ENCODE data around the gene PLS1.
"Not testable (repeated sequence)": the region's sequence is repeated elsewhere in the genome, so short reads cannot be mapped to it uniquely, and the experiment has no call there.

PLS1 gene

DNA sequence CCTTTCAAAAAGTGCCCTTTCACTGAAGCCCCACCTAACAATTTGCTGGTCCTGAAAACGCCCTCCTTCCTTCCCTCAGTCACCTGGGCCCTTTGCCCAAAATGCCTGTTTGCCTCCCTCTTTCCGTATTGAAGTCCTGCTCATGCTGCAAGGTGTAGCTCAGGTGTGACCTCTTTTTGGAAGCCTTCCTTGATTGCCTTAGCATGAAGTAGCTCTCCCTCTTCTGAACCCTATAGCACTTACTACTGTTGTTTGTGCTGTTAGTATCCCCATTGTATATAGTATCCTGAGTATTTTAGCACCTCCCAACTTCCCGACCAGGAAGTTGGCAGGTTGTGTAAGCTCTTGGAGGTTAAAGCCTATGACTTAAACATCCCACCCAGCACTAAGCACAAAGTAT, 1.7 kb downstream of the PLS1 start:
- no peak overlapping the region for H3K4me3 ChIP-seq (ENCODE audit: low read depth, low read length)
- TF ChIP-seq, protein P1, sequence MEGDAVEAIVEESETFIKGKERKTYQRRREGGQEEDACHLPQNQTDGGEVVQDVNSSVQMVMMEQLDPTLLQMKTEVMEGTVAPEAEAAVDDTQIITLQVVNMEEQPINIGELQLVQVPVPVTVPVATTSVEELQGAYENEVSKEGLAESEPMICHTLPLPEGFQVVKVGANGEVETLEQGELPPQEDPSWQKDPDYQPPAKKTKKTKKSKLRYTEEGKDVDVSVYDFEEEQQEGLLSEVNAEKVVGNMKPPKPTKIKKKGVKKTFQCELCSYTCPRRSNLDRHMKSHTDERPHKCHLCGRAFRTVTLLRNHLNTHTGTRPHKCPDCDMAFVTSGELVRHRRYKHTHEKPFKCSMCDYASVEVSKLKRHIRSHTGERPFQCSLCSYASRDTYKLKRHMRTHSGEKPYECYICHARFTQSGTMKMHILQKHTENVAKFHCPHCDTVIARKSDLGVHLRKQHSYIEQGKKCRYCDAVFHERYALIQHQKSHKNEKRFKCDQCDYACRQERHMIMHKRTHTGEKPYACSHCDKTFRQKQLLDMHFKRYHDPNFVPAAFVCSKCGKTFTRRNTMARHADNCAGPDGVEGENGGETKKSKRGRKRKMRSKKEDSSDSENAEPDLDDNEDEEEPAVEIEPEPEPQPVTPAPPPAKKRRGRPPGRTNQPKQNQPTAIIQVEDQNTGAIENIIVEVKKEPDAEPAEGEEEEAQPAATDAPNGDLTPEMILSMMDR (IDR thresholded peaks at IDR 0.05; ENCODE audit: insufficient read depth, low read depth, low read length, missing control alignments), result no peak
- DNase-seq (ENCODE audit: low read depth), result no peak

DNA sequence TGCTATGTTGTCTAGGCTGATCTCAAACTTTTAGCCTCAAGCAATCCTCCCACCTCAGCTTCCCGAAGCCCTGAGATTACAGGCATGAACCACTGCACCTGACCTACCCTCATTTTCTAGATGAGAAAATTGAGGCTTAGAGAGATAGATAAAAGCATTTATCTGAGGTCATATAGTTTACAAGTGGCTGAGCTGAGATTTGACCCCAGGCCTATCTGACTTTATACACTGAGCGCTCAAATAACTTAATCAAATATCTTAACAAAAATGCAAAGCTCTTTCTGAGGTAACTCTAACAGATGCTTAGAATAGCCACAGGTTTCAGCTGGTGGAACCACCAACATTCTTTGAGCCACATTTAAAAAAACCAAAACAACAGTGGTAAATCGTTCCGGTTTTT, 5.5 kb downstream of the PLS1 start:
- H3K4me3 ChIP-seq (ENCODE audit: low read depth, low read length), result no peak overlapping the region
- DNase-seq (ENCODE audit: low read depth), result no peak
- TF ChIP-seq, protein P1 (IDR thresholded peaks at IDR 0.05; ENCODE audit: insufficient read depth, low read depth, low read length, missing control alignments), result no peak

DNA sequence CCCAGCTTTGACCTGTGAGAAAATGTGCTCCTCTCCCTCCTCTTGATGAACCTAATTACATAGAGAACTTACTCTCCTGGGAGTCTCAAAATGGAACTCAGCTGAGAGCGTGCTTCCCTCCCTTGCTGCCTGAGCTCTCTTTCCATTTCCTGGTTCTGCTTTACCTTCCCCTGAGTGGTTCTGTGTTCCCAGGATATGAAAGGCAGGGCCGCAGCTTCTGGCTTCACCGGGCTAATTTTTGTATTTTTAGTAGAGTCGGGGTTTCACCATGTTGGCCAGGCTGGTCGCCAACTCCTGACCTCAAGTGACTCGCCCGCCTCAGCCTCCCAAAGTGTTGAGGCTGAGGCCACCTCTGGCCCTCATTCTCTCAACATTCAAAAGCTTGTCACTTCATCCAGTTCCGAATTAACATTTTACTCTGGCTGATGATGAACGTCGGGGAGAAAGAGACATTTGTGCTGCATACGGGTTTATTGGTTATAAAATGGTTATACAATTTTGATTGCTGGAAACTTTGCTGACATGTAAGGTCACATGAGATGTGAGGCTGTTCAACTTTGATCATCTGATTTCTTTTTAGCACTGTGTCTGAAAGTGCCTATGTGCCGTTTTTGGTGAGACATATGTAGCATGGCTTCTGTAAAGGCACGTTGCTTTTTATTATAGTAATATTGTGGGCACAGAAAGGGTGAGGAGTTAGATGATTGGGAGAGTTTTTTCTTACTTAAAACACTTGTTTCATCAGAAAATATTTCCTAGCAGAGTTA, 6.6 kb downstream of the PLS1 start:
- DNase-seq (ENCODE audit: low read depth), result no peak
- TF ChIP-seq, protein P1 (IDR thresholded peaks at IDR 0.05; ENCODE audit: insufficient read depth, low read depth, low read length, missing control alignments), result no peak
- H3K4me3 ChIP-seq (ENCODE audit: low read depth, low read length), result no peak overlapping the region

DNA sequence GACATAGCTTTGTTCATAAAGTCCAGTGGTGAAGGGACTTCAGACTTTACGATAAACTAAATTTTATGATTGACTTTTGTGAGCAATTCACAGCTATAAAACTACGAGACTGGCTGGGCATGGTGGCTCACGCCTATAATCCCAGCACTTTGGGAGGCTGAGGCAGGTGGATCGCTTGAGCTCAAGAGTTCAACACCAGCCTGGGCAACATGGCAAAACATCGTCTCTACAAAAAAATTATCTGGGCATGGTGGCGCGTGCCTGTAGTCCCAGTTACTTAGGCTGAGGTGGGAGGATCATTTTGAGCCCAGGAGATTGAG, 7.2 kb downstream of the PLS1 start:
- not testable (repeated sequence) for DNase-seq (ENCODE audit: low read depth); H3K4me3 ChIP-seq (ENCODE audit: low read depth, low read length)

DNA sequence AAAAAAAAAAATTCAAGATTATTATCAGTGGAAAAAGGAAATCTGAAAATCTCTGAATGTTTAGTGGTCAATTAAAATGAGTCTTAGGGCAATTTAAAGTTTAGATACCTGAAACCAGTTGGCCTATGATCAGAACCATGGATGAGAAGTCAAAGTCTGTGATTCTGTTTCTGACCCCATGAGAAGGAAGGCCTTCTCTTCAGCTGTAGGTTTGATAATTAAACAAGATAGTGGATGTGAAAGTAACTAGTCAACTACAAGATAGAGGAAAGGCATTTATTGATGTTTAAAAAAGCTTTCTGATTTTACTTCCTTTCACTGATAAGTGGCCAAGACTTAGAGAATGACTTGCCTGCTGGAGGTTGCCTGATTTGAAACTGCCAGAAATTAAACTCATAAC, 8.7 kb downstream of the PLS1 start:
- no peak overlapping the region for H3K4me3 ChIP-seq (ENCODE audit: low read depth, low read length)
- TF ChIP-seq, protein P1 (IDR thresholded peaks at IDR 0.05; ENCODE audit: insufficient read depth, low read depth, low read length, missing control alignments), result no peak
- no peak for DNase-seq (ENCODE audit: low read depth)

DNA sequence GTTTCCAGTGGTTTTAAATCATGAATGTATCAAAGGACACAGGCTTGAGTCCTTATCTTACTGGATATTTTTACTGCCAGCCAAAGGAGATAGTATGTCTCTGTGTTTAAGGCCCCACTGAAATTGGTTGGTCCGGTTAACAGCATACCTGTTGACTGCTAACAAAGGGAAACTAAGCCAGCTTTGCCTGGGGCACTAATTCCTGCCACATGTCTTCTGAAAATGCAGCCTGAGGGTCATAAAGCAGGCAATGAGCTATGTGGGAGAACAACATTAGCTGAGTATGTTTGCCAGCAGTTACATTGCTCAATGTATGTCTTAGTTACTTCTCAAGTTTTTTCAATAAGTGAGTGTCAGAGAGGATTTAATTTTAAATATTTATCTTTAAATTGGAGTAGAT, 12.4 kb downstream of the PLS1 start:
- TF ChIP-seq, protein P1 (IDR thresholded peaks at IDR 0.05; ENCODE audit: insufficient read depth, low read depth, low read length, missing control alignments), result no peak
- DNase-seq (ENCODE audit: low read depth), result no peak
- no peak overlapping the region for H3K4me3 ChIP-seq (ENCODE audit: low read depth, low read length)

DNA sequence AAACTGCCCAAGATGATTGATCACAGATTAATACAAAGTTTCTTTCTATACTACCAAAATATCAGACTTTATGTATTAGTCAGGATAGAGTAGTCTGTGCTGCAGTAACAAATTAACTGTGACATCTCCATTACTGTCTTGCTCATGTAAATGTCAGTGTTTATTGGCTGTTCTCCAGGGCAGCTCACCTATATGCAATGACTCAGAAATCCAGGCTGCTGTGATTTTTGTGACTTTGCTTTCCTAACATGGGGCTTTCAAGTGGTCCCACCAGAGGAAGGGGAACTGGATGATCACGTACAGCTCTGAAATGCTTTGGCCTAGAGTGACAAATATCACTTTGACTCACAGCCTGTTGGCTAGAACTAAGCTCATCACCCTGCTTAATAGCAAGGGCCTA, 12.9 kb downstream of the PLS1 start:
- TF ChIP-seq, protein P1 (IDR thresholded peaks at IDR 0.05; ENCODE audit: insufficient read depth, low read depth, low read length, missing control alignments), result no peak
- no peak overlapping the region for H3K4me3 ChIP-seq (ENCODE audit: low read depth, low read length)
- DNase-seq (ENCODE audit: low read depth), result no peak
